GM23338 (cell line): ENCODE data around the gene PLD1.

ENCODE experiments used
- CREB1 ChIP-seq: fragments of 250-450 bp; sonication (Bioruptor Pico); IDR thresholded peaks from 2 replicates; pipeline ENCODE4 v1.5.0; 2020; ENCODE audit warnings: low read depth, mild to moderate bottlenecking, moderate library complexity
- EZH2 ChIP-seq: fragments of 200-600 bp; sonication (generic); IDR thresholded peaks from one replicate; pipeline ENCODE4 v1.8.0; 2017; ENCODE audit warnings: antibody characterized with exemption, mild to moderate bottlenecking, low read depth; ENCODE audit not compliant: unreplicated experiment
- EZH2phosphoT487 ChIP-seq: fragments of 200-600 bp; sonication (generic); IDR thresholded peaks from one replicate; pipeline ENCODE4 v1.8.1; 2018; ENCODE audit warnings: antibody characterized with exemption; ENCODE audit not compliant: unreplicated experiment
- JUNB ChIP-seq: IDR thresholded peaks from one replicate; pipeline ENCODE4 v1.6.1; 2016; ENCODE audit warnings: antibody characterized with exemption; ENCODE audit not compliant: unreplicated experiment
- NANOG ChIP-seq: IDR thresholded peaks from 2 replicates; pipeline ENCODE4 v1.6.1; 2016; ENCODE audit warnings: antibody characterized with exemption, borderline replicate concordance
- POLR2AphosphoS5 ChIP-seq: IDR thresholded peaks from 2 replicates; pipeline ENCODE4 v1.6.1; 2016; ENCODE audit warnings: antibody characterized with exemption, low read depth
- REST ChIP-seq: IDR thresholded peaks from one replicate; pipeline ENCODE4 v1.6.1; 2018; ENCODE audit warnings: antibody characterized with exemption; ENCODE audit not compliant: unreplicated experiment
- STAT1 ChIP-seq: IDR thresholded peaks from one replicate; pipeline ENCODE4 v1.6.1; 2016; ENCODE audit warnings: antibody characterized with exemption; ENCODE audit not compliant: unreplicated experiment
- ZNF331 ChIP-seq: fragments of 250-450 bp; sonication (Bioruptor Pico); IDR thresholded peaks from 2 replicates; pipeline ENCODE4 v1.5.0; 2020; ENCODE audit warnings: low read depth, mild to moderate bottlenecking, moderate library complexity
- TF ChIP-seq, protein P1 (sequence below), 2 experiments: fragments of 200-600 bp in 1 of 2; sonication (generic) in 1 of 2; conservative IDR thresholded peaks; 2 replicates each; pipeline versions ENCODE4 v1.5.1 to v1.6.1; 2016 to 2017; ENCODE audit warnings: antibody characterized with exemption in 2 of 2, low read depth in 2 of 2, mild to moderate bottlenecking in 2 of 2, moderate library complexity in 1 of 2
- TF ChIP-seq, protein P2 (sequence below): IDR thresholded peaks from 2 replicates; pipeline ENCODE4 v1.6.1; 2016; ENCODE audit warnings: antibody characterized with exemption

- TF ChIP-seq, protein P1, sequence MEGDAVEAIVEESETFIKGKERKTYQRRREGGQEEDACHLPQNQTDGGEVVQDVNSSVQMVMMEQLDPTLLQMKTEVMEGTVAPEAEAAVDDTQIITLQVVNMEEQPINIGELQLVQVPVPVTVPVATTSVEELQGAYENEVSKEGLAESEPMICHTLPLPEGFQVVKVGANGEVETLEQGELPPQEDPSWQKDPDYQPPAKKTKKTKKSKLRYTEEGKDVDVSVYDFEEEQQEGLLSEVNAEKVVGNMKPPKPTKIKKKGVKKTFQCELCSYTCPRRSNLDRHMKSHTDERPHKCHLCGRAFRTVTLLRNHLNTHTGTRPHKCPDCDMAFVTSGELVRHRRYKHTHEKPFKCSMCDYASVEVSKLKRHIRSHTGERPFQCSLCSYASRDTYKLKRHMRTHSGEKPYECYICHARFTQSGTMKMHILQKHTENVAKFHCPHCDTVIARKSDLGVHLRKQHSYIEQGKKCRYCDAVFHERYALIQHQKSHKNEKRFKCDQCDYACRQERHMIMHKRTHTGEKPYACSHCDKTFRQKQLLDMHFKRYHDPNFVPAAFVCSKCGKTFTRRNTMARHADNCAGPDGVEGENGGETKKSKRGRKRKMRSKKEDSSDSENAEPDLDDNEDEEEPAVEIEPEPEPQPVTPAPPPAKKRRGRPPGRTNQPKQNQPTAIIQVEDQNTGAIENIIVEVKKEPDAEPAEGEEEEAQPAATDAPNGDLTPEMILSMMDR (conservative IDR thresholded peaks at IDR 0.05; ENCODE audit: low read depth in 2 of 2), result no peak
- TF ChIP-seq POLR2AphosphoS5 (no peak), EZH2phosphoT487 (no peak), EZH2 (no peak), REST (no peak), ZNF331 (CRISPR knock-in tag) (no peak), CREB1 (no peak), STAT1 (no peak), JUNB (no peak), NANOG (no peak)
- TF ChIP-seq, protein P2, sequence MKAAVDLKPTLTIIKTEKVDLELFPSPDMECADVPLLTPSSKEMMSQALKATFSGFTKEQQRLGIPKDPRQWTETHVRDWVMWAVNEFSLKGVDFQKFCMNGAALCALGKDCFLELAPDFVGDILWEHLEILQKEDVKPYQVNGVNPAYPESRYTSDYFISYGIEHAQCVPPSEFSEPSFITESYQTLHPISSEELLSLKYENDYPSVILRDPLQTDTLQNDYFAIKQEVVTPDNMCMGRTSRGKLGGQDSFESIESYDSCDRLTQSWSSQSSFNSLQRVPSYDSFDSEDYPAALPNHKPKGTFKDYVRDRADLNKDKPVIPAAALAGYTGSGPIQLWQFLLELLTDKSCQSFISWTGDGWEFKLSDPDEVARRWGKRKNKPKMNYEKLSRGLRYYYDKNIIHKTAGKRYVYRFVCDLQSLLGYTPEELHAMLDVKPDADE, result no peak
Observed at GRCh38 chr3:171821044-171821443, 10.8 kb upstream of the PLD1 start.
